Nephron progenitor cell (in vitro differentiated cells): Measurements from ENCODE around the gene PLXND1.
A peak's percentile ranks its signal among the peaks of the same experiment; 100 is the strongest.

Experiments used
- DNase-seq: peaks from one replicate; pipeline ENCODE4 v3.0.0; 2021
- H3K27ac Mint-ChIP-seq: 2 replicates; pipeline ENCODE4 v1.8.0; 2021; ENCODE audit warnings: mild to moderate bottlenecking, moderate library complexity, mixed read lengths
- H3K27me3 Mint-ChIP-seq: 2 replicates; pipeline ENCODE4 v1.8.0; 2021; ENCODE audit warnings: mild to moderate bottlenecking, low read depth, mixed read lengths; ENCODE audit not compliant: poor library complexity
- H3K36me3 Mint-ChIP-seq: 2 replicates; pipeline ENCODE4 v1.8.0; 2021; ENCODE audit warnings: low read depth, mixed read lengths
- H3K4me1 Mint-ChIP-seq: 2 replicates; pipeline ENCODE4 v1.8.0; 2021; ENCODE audit warnings: mixed read lengths
- H3K4me3 Mint-ChIP-seq: 2 replicates; pipeline ENCODE4 v1.8.0; 2021; ENCODE audit warnings: mild to moderate bottlenecking, moderate library complexity, mixed read lengths
- H3K9me3 Mint-ChIP-seq: 2 replicates; pipeline ENCODE4 v1.8.0; 2021; ENCODE audit warnings: mild to moderate bottlenecking, moderate library complexity, mixed read lengths
- TF ChIP-seq, protein P1 (sequence below): fragments of 200-600 bp; sonication (generic); IDR thresholded peaks from 2 replicates; pipeline ENCODE4 v1.5.0; 2021; ENCODE audit warnings: antibody characterized with exemption

PLXND1 gene

DNA sequence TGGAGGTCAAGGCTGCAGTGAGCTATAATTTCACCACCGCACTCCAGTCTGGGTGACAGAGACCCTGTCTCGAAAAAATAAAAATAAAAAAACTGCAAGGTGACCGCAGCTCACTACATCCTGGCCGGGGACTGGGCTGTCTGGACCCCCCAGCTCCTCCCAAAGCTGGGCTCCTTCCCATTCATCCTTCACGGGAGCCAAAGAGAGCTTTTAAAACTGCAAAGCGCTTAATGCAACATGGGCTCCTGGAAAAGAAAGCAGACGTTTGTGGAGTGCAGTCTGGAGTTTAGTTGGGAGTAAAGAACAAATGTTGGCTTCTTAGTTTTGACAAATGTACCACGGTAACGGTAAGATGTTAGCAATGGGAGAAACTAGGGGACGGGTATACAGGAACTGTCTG lies 12.1 kb downstream of the PLXND1 start:
- Mint-ChIP-seq H3K27ac (peak overlapping the region; percentile 53), H3K36me3 (no peaks in the 10 kb centered on the region), H3K4me3 (peak overlapping the region; percentile 58), H3K4me1 (peaks cover 97% of the 10 kb centered on the region), H3K27me3 (no peaks in the 10 kb centered on the region), H3K9me3 (no peaks in the 10 kb centered on the region)
- TF ChIP-seq, protein P1, sequence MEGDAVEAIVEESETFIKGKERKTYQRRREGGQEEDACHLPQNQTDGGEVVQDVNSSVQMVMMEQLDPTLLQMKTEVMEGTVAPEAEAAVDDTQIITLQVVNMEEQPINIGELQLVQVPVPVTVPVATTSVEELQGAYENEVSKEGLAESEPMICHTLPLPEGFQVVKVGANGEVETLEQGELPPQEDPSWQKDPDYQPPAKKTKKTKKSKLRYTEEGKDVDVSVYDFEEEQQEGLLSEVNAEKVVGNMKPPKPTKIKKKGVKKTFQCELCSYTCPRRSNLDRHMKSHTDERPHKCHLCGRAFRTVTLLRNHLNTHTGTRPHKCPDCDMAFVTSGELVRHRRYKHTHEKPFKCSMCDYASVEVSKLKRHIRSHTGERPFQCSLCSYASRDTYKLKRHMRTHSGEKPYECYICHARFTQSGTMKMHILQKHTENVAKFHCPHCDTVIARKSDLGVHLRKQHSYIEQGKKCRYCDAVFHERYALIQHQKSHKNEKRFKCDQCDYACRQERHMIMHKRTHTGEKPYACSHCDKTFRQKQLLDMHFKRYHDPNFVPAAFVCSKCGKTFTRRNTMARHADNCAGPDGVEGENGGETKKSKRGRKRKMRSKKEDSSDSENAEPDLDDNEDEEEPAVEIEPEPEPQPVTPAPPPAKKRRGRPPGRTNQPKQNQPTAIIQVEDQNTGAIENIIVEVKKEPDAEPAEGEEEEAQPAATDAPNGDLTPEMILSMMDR, result no peak
- no peak for DNase-seq

DNA sequence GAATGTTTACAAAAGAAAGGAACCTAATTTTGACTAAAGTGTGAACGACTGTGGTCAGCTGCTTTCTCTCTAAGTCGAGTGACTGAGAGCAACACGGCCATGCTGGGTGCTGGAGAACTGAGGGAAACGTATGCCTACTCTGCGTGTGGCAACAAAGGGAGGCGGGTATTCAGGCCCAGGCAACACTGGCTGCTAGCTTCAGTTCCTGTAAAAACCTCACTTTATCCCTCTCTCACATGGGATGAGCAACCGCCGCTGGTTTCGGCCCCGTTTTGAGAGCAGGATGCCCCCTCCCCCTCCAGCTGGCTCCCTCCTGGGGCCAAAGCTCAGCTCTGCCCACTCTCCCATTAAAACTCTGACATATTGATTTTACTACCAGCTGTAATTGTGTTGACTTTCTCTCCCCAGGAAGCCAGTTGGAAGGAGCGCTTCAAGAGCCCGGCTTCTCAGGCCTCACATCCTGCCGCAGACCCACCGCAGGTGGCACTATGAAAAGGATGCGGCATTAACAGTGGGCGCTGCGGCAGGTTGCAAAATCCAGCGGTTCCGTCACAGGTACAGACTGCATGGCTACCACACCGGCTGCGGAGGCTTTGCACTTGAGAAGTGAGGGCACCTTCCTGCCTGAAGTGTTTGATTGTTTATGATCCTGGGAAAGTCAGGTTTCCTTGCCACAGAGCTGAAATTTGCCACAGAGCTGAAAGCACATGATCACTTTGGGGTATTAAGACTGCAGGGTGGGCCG lies 12.7 kb downstream of the PLXND1 start:
- peak overlapping the region; percentile 53 for H3K27ac Mint-ChIP-seq
- no peaks in the 10 kb centered on the region for H3K27me3 Mint-ChIP-seq
- H3K9me3 Mint-ChIP-seq, result no peaks in the 10 kb centered on the region
- H3K4me1 Mint-ChIP-seq, result peaks cover 91% of the 10 kb centered on the region
- no peaks in the 10 kb centered on the region for H3K36me3 Mint-ChIP-seq
- H3K4me3 Mint-ChIP-seq, result peak overlapping the region; percentile 58
- TF ChIP-seq, protein P1, result no peak
- DNase-seq, result peak; percentile 57

DNA sequence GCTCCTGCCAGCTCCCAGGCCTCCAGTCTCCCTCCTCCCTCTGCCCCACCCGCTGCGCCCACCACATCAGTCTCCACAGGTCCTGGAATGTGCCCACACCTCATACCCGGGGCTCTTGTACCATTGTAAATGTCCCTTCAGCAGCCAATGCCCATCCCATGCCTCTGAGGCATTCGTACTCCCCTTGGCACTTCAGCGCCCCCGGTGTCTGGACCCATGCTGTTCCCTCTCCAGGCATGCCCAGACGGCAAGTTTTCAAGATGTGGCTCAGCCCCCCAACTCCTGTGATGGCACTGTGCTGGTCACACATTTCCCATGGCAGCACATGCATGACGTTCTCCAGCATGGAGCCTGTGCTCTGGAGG lies 13.3 kb downstream of the PLXND1 start:
- H3K27ac Mint-ChIP-seq, result peak overlapping the region; percentile 53
- no peaks in the 10 kb centered on the region for H3K36me3 Mint-ChIP-seq
- H3K4me1 Mint-ChIP-seq, result peaks cover 86% of the 10 kb centered on the region
- no peaks in the 10 kb centered on the region for H3K27me3 Mint-ChIP-seq
- peak; percentile 26 for DNase-seq
- peak overlapping the region; percentile 58 for H3K4me3 Mint-ChIP-seq
- TF ChIP-seq, protein P1, result no peak
- no peaks in the 10 kb centered on the region for H3K9me3 Mint-ChIP-seq

DNA sequence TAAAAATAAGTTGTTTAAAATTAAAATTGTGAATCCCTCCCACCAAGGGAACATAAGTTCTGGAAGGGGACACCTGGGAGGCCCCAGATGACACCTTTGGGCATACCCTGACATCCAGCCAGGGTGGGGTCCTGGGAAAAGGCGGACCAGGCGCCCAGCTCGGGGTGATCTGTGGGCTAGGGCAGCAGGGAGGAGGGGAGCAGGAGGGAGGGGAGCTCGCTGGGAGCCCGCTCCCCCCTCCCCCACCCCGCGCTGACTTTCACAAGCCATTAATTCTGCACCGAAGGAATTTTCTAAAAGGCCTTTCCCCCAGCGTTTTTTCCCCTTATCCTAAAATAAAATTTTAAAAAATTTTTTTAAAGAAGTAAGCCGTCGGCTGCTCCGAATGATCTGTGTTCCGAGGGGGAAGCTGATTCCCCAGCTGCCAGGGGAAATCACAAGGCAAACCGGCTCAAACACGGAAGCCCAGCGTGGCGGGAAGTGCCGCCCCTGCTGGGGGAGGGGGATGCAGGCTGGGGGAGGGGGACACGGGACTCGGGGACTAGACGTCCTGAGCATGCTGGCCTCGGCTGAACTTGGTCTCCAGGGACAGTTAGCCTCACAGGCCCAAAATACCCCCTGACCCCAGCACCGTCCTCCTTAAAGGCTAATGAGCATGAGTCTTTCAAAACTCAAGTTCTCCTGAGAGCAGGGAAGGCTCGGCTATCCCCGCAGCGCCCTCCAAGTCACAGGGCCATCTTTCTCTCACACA lies 13.9 kb downstream of the PLXND1 start:
- Mint-ChIP-seq H3K4me3 (peak overlapping the region; percentile 58), H3K27me3 (no peaks in the 10 kb centered on the region), H3K4me1 (peaks cover 79% of the 10 kb centered on the region), H3K27ac (peak overlapping the region; percentile 53), H3K36me3 (no peaks in the 10 kb centered on the region), H3K9me3 (no peaks in the 10 kb centered on the region)
- DNase-seq, result peak; percentile 69
- TF ChIP-seq, protein P1, result no peak

DNA sequence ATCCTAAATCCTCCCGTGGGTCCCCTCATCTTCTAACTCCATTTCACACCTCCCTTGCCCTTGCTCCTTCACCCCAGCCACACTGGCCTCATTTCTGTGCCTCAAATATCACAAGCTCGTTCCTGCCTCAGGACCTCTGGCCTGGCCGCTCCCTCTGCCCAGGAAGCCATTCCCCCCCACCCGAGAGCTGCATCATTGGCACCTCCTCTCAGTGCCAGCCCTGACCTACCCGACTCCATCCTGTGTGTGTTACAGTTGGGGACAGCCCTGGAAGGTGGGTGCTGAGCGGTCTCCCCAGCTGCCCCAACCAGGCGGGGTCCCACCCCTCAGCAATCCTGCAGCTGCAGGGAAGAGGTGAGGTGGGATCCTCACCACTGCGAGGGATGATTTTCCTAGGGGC lies 14.5 kb downstream of the PLXND1 start:
- Mint-ChIP-seq H3K9me3 (no peaks in the 10 kb centered on the region), H3K4me1 (peaks cover 76% of the 10 kb centered on the region), H3K36me3 (no peaks in the 10 kb centered on the region), H3K27me3 (no peaks in the 10 kb centered on the region), H3K4me3 (peak overlapping the region; percentile 55), H3K27ac (peak overlapping the region; percentile 7)
- no peak for DNase-seq
- TF ChIP-seq, protein P1, result no peak
